Measurements from ENCODE around the gene REEP1.

GRCh38 chr2:86383844-86384243, 46.4 kb upstream of the REEP1 start:
- TF ChIP-seq CTCF (IDR thresholded peaks at IDR 0.05; ENCODE audit: insufficient read depth, low read length, poor library complexity, severe bottlenecking) (no peak), EZH2phosphoT487 (conservative IDR thresholded peaks at IDR 0.05; ENCODE audit: low read length) (no peak)
